HepG2 (cell line): ENCODE results near the gene HYCC1.

Source experiments
- CTCF ChIP-seq: sonication (generic); formaldehyde crosslinking; IDR thresholded peaks from 2 replicates; pipeline ENCODE4 v1.5.0; 2020; ENCODE audit warnings: mild to moderate bottlenecking, missing genetic modification reagents, moderate library complexity
- EP300 ChIP-seq, 3 experiments: sonication (generic) in 1 of 3; formaldehyde crosslinking in 1 of 3; IDR thresholded peaks; 2 replicates each; pipeline versions ENCODE4 v1.5.1 to v1.6.1; 2011 to 2020; ENCODE audit warnings: low read depth in 2 of 3, low read length in 2 of 3, borderline replicate concordance in 1 of 3, improper control_type of control experiment in 1 of 3, mild to moderate bottlenecking in 1 of 3, missing genetic modification reagents in 1 of 3, moderate library complexity in 1 of 3
- HNRNPH1 ChIP-seq: fragments of 200-400 bp; formaldehyde crosslinking; optimal IDR thresholded peaks from 2 replicates; pipeline ENCODE3; 2017; ENCODE audit warnings: mild to moderate bottlenecking, low read depth, low read length
- JUNB ChIP-seq: sonication (generic); formaldehyde crosslinking; IDR thresholded peaks from 2 replicates; pipeline ENCODE4 v1.8.0; 2022; ENCODE audit warnings: missing genetic modification reagents, mild to moderate bottlenecking, borderline replicate concordance
- KDM5B ChIP-seq: sonication (generic); formaldehyde crosslinking; IDR thresholded peaks from 2 replicates; pipeline ENCODE4 v1.4.0; 2020; ENCODE audit warnings: missing genetic modification reagents, mild to moderate bottlenecking, borderline replicate concordance
- MNT ChIP-seq: fragments of 450-650 bp; IDR thresholded peaks from 2 replicates; pipeline ENCODE4 v1.6.1; 2016
- MTA1 ChIP-seq: sonication (generic); formaldehyde crosslinking; IDR thresholded peaks from 2 replicates; pipeline ENCODE4 v1.4.0; 2020; ENCODE audit warnings: missing genetic modification reagents, mild to moderate bottlenecking, borderline replicate concordance
- MYPOP ChIP-seq: sonication (generic); formaldehyde crosslinking; IDR thresholded peaks from 2 replicates; pipeline ENCODE4 v1.8.1; 2023; ENCODE audit warnings: mild to moderate bottlenecking, moderate library complexity, missing genetic modification reagents
- POLR2A ChIP-seq, 2 experiments: IDR thresholded peaks; 2 replicates each; pipeline ENCODE4 v1.6.1; 2011; ENCODE audit warnings: low read depth in 2 of 2, low read length in 2 of 2, mild to moderate bottlenecking in 1 of 2, moderate library complexity in 1 of 2; ENCODE audit not compliant: insufficient read depth in 1 of 2
- SMC3 ChIP-seq: IDR thresholded peaks from 2 replicates; pipeline ENCODE4 v1.6.1; 2011; ENCODE audit warnings: low read length, improper control_type of control experiment
- ZNF354B ChIP-seq: sonication (generic); formaldehyde crosslinking; IDR thresholded peaks from 2 replicates; pipeline ENCODE4 v1.8.0; 2022; ENCODE audit warnings: mild to moderate bottlenecking, missing genetic modification reagents
- ZNF460 ChIP-seq: sonication (generic); formaldehyde crosslinking; IDR thresholded peaks from 2 replicates; pipeline ENCODE4 v1.5.1; 2020; ENCODE audit warnings: missing genetic modification reagents, mild to moderate bottlenecking, borderline replicate concordance
- ZNF597 ChIP-seq: sonication (generic); formaldehyde crosslinking; IDR thresholded peaks from 2 replicates; pipeline ENCODE4 v1.5.0; 2020; ENCODE audit warnings: missing genetic modification reagents
- ZNF850 ChIP-seq: sonication (generic); formaldehyde crosslinking; conservative IDR thresholded peaks from 2 replicates; pipeline ENCODE4 v1.9.0; 2021; ENCODE audit warnings: mild to moderate bottlenecking, missing genetic modification reagents

GRCh38 chr7:23018750-23019149 is 4.8 kb upstream of the HYCC1 start:
- TF ChIP-seq CTCF (CRISPR knock-in tag) = no peak
- TF ChIP-seq ZNF460 (CRISPR knock-in tag) = no peak
- TF ChIP-seq MNT = no peak
- no peak for TF ChIP-seq MYPOP
- TF ChIP-seq KDM5B (CRISPR knock-in tag) = no peak
- TF ChIP-seq HNRNPH1 = no peak
- no peak for TF ChIP-seq POLR2A (IDR thresholded peaks at IDR 0.05; ENCODE audit: insufficient read depth in 1 of 2, low read depth in 2 of 2, low read length in 2 of 2)
- TF ChIP-seq ZNF597 (CRISPR knock-in tag) = no peak
- TF ChIP-seq EP300 (IDR thresholded peaks at IDR 0.05; ENCODE audit: low read depth in 2 of 2, low read length in 2 of 2) = no peak
- TF ChIP-seq EP300 (CRISPR knock-in tag; IDR thresholded peaks at IDR 0.05; ENCODE audit: borderline replicate concordance) = no peak
- TF ChIP-seq ZNF354B (CRISPR knock-in tag) = no peak
- TF ChIP-seq MTA1 = no peak
- TF ChIP-seq JUNB = no peak
- TF ChIP-seq SMC3 = no peak
- no peak for TF ChIP-seq ZNF850 (CRISPR knock-in tag)
